Activated CD4-positive, CD25-positive, alpha-beta regulatory T cell treated with anti-CD3 and anti-CD28 coated beads, Interleukin-2, amount 50 U/mL, for 24 hours (primary cell): ENCODE results near the gene CFAP61.
"Not testable (repeated sequence)": the region's sequence is repeated elsewhere in the genome, so short reads cannot be mapped to it uniquely, and the experiment has no call there.

Experiments used
- ATAC-seq, 2 donors: fragments of 150-1000 bp; cut with Tn5 transposase; one replicate each; pipeline ENCODE4 v1.10.0; 2021; ENCODE audit warnings: mild to moderate bottlenecking in 1 of 2, moderate library complexity in 1 of 2

The CFAP61 gene

DNA sequence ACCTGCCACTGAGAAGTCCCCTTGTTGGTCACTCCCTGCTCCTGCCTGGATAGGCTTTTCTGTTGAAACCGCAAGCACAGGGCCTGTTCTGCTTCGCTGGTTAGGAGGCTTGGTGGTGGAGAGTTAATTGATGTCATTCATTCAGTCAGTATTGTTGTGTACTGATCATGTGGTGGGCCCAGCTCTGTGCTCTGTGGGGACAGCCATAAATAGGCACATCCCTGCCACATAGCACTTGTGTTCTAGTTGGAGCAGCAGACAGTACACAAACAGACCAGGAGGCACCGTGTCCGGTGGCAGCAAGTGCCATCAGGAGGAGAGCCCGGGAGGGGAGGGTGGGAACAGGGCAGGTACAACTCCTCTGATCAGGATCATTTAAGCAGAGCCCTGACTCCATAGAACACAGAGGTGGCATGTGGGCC is 160.4 kb downstream of the CFAP61 start:
- ATAC-seq: no peak

DNA sequence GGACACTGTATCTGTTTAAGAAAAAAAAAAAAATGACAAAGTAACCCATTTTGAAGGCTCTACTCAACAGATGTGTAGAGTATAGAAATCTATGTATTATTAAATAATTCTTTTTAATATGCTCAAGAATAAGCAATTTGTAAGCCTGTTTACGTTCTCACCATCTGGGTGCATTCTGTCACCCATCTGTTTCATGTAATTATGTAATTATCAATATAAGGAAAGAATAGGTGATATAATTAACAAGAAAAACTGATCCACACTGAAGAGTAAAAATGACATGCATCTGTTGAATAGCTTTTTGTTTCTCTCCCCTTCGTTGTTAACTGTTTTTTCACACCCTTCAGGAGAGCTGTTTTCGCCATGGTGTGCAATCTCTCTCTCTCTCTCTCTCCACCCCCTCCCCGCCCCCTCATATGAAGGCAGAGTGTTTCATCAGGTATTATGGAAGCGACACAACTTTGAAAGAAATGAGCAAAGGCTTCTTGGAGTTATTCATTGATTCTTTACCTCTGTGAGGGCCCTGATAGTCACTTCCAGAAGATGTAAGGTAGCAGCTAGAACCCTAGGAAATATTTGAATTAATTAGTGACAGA is 161.3 kb downstream of the CFAP61 start:
- ATAC-seq: no peak

DNA sequence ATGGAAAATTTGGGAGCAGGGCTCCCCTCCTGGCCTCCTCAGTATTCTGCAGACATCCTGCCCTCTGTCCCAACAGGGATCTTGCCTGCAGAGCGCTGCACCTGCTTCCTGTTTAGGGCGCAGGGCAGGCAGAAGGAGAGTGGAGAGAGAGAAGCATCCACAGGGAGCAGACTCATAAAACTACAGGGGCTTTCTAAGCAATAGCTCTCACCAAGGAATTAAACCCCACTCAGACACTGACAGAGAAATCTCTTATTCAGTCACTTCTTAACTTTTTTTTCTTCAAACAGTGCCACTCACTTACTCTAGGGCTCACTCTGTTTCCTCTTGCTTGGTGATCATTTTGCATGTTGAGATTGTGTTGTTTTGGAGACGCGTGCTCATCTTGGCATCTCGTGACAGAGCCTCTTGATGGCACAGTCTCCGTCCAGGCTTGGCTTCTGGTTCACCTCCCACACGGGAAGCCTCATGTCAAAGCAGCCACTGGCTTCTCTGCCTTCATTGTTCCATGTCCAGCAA is 162.5 kb downstream of the CFAP61 start:
- ATAC-seq: no peak

DNA sequence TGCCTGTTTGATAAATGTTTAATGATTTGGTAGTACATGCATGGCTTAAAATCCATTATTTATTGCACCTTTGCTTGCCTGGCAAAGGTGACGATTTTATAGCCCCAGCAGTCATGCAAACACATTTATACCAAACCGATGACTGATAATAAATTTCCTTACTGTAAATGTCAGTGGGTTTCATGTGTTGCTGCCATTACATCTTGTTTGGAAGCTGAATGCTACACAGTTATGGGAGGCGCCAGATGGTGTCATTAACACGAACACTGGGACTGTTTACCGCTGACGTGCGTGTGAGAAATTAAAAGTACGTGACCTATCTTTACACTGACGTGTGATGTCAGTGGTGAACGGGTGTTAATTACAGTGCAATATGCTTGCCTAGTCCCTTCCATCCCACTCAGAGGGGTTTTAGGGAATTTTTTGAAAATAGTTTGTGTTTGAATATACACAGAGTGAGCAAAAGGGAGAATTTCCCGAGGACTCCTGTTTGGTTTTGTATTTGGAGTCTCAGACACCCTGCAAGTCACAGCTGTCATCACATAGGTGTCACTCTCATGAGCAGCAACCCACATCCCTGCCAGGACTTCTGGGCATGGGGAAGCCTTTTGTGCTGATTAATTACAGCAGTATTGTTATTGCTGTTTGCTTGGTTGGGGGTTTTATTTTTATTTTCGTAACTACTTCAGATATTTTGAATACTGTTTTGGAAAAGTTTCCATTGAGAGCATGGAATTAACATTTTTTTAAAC is 163.8 kb downstream of the CFAP61 start:
- ATAC-seq: no peak

DNA sequence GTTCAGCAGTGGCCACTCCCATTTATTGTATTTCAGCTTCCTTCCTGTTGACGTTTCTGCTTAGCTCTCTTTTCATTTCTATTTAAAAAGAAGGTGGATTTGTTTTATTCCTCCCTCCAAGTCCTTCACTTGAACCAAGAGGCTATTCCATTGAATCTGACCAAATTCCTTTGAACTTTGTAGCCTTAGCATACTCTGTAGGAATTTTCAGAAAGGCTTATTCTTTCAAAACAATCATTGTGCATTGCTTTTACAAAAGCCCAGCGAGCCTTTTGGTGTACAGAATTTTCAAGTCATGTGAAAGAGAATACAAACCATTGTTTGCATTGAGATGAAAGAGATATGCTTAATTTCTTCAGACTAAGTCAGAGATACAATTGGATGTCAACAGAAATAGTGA is 164.6 kb downstream of the CFAP61 start:
- ATAC-seq: no peak

DNA sequence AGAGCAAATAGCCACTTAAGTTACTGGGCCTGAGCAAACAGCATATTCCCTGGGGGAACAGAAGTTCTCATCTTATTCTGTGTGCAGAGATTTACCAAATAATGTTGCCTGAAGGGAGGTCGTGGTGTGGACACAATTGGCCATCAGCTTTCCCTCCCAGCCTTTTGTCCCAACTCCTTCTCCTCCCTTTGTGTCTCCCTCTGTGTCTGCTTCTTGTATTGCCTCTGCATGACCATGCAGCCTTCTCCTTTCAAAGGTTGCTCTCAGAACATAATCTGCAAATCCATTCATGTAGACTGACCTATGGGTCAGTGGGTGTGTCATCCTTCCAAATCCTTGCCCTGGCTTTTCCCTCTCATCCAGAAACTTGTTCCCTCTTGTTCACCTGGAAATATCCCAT is 165.3 kb downstream of the CFAP61 start:
- no peak for ATAC-seq

DNA sequence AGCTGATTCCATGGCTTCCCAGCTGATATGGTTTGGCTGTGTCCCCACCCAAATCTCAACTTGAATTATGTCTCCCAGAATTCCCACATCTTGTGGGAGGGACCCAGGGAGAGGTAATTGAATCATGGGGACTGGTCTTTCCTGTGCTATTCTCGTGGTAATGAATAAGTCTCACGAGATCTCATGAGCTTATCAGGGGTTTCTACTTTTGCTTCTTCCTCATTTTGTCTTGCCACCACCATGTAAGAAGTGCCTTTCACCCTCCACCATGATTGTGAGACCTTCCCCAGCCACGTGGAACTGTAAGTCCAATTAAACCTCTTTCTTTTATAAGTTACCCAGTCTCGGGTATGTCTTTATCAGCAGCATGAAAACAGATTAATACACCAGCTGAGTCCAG is 165.8 kb downstream of the CFAP61 start:
- ATAC-seq: not testable (repeated sequence)

DNA sequence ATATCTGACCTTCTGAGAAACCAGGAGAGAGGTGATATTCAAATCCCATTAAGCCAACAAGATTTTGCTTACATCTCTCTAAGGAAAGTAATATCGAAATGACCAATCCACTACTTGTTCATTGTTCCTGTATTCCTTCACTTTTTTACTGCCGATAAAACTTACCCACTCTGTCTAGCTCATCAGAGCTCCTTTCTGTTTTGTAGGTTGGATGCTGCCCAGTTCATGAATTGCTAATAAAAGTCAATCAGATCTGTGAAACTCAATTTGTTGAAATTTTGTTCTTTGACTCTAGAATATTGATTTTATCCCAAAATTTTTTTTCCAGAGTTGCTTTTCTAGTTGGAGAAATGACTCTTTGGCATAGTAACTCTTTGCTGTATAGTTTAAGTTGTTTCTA is 166.7 kb downstream of the CFAP61 start:
- no peak for ATAC-seq

DNA sequence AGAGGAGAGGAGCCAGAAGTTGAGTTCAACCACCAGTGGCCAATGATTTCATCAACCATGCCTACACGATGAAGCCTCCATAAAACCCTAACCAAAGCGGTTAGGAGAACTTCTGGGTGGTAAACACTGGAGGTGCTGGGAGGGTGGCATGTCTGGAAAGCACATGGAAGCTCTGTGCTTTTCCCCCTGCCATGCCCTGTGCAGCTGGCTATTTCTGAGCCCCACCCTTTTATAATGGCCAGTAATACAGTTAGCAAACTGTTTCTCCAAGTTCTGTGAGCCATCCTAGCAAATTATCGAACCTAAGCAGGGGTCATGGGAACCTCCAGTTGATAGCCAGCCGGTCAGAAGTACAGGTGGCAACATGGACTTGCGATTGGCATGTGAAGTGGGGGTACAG is 167.8 kb downstream of the CFAP61 start:
- ATAC-seq: no peak

DNA sequence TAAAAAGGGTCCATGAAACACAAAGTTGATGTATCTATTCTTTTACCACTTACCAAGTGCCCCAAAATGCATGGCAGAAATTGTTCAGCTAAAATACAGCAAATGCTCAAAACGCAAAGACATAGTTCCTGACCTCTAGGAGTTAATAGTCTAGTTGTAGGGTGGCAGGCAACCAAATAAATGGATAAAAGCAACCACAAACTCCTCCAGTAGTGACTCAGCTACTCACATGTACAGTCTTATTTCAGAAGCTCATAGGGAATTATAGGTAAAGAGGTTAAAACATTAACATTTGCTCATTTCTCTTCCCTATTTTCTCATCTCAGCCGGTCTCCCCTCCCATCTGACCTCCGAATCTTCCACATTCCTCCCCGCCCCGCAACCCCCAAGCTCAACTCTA is 171.6 kb downstream of the CFAP61 start:
- ATAC-seq: no peak

DNA sequence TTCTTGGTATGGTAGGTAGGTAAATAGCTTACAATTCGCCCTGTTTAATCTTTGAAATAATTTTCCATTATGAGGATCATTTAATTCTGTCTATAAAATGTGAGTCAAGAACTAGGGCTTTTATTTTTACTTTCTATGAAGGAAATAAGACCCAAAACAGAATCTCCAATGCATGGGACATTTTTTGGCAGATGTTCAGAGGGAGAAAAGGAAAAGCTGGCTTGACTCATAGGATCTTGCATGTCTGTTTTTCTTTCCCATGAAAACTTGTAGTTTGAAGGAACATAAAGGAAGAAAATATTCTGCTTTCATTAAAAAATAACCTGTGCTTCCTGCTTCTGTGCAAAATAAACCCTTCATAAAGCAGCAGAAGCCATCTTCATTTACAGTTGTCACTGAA is 172.5 kb downstream of the CFAP61 start:
- ATAC-seq: no peak

DNA sequence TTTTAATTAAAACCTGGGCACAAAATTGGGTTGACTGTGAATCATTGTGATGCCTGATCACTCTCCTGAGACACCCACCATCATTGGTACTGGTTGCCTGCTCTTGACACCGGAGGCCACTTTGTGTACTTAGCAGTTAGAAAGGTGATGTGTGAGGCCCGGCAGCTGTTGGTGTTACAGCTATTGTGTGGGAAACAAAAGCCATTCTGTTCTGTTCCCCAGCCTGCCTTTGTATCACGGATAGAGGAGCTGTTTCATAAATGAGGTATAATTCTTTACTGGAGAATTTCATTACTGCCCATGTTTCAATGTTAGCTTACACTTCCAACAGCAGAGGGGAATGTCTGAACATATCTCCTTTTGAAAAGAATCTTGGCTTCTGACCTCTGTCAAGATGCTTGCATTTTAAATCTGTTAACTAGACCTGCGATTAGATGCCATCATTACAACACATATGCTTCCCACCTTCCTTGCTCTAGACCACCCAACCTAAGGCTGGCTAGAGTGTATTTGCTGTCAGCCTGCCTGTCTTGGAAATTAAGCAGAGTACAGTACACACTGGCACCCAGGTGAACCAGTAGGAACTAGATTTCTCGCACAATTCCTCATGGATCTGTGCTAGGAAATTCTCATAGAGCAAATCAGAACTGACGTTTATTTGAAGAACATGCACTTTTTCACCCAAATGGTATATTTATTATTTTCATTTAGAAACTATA is 173.2 kb downstream of the CFAP61 start:
- no peak for ATAC-seq

DNA sequence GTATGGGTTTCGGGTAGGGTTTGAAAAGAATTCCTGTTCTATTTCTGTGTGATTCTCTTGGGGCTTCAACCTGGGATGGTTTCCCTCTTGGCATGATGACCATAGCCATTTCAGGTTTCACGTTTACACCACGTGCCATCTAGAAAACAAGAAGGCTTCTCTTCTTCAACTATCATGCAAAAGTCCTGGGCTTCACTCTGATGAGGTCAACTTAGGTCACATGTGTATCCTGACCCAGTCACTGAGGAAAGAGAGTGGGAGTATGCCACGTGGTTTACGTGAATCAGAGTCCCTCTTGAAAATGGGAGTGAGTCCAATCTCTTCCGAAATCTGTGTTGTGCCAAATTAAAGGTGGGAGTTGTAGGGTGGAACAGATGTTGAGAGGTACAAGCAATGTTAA is 174.2 kb downstream of the CFAP61 start:
- no peak for ATAC-seq

DNA sequence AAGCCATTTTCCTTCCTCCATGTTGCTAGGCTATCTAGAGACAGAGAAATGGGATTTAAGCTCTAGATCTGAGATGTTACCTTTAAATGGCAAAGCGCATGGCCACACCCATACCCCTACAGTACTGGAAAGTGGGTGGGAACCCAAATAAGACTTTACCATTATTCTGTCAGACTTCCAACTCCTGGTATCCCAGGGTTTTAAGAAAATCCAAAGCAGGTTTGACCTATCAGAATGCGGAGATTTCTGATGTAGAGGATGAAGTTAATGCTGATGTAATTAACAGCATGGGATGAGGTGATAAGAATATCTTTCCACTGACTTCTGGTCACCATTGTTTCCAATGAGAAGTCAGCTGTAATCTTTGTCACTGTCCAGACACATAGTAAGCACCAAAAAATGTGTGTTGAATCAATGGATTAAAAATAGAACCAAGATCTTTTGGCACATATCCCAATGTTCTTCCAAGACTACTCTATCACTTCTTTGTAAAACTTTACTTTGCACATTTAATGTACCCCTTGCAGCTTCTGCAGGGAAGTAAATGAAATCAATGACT is 174.8 kb downstream of the CFAP61 start:
- no peak for ATAC-seq

DNA sequence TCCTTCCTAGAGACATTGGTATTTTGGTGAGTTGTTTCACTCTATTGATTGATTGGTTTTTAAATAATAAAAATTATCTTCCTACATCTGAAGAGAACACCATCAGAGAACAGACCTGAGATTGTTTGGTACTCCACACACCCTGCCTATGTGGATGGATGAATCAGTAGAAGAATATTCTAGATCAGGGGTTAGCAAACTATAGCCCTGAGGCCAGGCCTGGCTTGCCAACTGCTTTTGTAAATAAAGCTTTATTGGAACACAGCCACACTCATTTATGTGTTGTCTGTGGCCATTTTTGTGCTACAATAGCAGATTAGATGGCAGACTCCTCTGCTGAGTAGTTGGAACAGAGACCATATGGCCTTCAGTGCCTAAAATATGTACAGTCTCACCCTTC is 176.0 kb downstream of the CFAP61 start:
- ATAC-seq: no peak

DNA sequence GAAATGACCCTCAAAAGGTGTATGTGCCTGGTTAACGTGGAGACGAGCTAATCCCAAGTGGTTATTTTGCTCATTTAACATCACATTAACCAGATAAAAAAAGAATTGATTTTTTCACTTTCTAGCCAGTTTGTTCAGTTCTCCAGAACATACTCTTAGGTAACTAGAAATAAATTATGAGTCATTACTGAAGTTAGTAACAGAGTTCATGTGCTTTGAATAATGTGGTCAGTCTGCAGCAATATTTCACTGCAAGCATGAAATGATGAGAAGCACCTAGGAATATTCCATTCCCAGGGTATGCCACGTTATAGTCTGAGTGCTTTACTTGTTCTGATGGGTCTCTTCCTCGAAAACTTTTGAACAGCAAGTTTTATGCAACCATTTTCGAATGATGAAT is 177.3 kb downstream of the CFAP61 start:
- ATAC-seq: no peak

DNA sequence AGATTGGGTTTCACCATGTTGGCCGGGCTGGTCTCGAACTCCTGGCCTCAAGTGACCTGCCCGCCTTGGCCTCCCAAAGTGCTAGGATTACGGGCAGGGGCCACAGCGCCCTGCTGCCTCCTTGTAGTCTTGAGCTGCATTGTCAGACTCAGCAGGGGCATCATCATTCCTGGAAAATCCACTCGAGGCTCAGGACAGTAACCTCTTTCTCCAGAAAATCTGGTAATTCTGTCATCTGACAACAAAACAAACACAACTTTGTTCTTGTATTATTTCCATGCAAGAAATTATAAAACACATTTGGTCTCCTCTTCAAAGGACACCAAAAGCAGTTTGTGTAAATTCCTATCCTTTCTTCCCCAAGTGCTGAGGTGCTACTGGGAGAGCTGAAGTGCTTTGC is 178.4 kb downstream of the CFAP61 start:
- ATAC-seq: no peak

DNA sequence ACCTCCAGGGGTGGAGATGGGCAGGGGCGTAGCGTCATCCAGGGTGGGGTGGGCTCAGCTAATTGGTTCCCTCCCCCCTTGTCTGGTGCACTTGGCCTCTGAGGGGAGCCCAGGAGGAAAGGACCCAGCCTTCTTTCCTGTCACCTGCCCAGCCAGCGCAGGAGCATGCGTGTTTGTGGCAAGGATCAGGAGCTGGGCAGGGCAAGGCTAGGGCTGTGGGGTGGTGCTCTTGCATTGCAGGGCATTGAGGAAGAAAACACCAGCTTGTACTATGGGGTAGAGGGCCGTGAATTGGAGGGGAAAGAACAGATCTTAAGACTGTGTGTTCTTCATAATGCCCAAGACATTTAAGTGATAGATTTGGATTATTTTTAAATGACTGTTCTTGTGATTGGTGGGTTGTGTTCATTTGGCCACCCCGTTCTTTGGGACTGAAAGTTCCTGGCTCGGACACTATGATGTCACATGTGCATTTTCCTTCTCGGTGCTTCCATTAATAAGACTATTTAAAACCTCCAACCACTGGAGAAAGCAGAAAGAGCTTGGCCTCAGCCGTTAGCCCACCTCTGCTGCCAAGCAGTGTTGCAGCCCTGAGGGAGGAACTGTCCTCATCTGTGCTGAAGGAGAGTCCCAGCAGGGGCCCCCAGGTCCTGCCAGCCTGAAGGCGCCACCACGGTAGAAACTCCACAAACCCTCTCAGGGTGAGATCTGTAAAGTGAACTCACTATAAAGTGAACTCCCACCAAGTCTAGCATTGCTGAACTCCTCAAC is 179.4 kb downstream of the CFAP61 start:
- no peak for ATAC-seq

DNA sequence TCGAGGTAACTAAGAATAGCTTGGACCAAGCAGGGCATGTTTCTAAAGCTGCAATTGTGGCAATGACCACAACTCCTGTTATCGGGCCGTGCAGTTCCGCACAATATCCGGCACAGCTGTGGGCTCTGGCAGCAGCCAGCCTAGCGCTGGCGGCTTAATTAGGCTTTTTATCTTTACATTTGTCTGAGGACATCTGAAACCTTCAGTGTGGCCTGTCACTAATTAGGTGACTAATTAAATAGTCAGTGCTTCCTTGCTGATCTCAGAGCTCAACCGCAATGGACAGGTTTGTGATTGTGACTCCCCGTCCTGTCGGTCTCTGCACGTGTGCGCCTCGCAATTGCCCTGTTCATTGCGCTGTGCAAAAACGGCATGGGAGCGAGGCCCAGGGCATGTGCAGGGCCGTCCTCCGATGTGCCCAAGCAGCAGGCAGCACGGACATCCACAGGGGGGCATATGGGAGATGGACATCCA is 180.7 kb downstream of the CFAP61 start:
- no peak for ATAC-seq

DNA sequence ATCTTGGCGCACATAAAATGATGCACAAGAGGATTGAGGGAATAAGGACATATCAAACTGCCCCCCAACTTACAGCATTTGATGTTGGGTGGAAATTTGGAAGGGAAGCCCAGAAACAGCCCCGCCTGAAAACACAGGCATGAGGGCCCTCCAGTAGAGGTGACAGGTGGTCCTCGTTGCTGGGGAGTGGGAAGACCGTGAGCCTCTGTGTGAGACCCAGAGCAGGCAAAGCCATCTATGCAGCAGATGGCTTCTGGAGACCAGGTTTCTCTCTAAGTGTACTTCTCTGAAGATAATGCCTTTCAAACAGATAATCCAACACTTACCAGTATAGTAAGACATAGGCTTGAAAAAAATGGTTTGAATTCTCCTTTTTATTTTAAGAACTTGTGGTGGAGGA is 183.3 kb downstream of the CFAP61 start:
- no peak for ATAC-seq

DNA sequence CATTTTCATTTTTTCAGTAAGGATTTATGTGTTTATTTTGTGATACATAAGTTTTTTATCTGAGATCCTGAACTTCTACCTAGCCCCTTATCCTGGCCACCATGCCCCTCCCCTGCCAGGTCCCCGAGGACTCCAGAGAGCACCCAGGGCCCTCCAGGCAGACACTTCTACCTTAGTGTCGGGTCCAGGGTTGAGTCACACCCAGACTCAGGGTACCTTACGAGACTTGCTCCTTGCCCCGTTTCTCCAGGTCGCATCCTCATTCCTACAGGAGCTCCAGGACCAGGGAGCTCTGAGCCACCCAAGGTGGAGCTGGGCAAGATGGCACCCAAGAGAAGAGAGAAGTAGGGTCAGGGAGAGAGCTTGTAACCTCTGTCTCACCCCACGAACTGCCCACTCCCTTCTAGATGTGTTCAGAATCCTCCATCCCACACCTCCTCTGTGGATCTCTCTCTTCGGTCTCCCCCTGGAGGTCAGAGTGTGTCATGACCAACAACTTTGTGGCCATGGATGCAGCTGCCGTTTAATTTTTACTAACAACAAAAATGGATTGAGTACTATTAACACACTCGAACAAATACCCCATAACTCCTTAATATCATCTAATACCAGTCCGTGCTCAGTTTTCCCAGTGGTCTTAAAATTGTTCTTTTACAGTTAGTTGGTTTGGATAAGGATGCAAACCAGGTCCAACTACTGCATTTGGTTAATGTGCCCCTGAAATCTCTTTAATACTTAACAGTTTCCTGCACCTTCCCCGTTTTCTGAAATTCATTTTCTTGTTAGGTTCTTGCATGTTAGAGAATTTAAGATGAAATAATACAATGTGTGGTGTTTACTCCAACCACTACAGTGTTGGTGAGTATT is 185.0 kb downstream of the CFAP61 start:
- ATAC-seq: no peak

DNA sequence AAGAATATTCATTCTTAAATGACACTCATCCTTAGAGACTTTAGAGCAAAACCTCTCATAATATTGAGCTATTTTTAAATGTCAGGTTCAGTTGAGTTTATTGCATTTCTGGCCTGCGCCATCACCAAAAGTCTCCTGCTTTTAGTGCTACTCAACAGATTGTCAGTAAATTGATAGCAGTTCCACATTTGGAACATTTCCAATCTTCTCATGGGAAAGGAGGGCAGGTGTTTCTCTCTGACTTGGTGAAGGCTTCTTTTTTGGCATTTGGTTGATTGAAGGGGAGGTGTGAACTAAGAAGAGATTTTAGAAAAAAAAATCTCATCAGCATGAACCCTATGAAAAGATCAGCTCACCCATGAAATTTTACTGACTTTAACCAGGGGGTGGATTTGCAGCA is 189.6 kb downstream of the CFAP61 start:
- ATAC-seq: no peak
